ENCODE results near the gene FMNL3.
"Not testable (repeated sequence)": the region's sequence is repeated elsewhere in the genome, so short reads cannot be mapped to it uniquely, and the experiment has no call there.

FMNL3 gene

DNA sequence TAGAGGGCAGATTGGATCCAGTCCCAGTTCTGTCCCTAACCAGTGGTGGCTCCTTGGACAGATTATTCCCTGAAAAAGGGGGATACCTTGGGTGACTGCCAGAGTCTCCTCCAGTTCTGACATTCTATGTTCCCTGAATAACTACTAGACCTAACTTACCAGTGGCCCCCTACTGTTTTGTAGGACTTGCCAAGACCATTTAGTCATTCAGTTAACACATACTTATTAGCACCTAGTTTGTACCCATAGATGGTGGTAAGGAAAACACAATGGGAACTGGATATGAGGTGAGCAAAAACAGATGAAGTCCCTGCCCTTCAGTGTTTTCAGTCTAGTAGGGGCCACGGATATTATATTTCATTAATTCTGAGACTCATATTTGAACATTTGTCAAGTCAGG, 80.4 kb downstream of the FMNL3 start:
- no peak for DNase-seq

GRCh38 chr12:49626169-49626835, 80.9 kb downstream of the FMNL3 start:
- DNase-seq = no peak

GRCh38 chr12:49624921-49625577, 82.2 kb downstream of the FMNL3 start:
- peak; percentile 46 for DNase-seq

- DNase-seq = peak; percentile 79
These were observed 83.9 kb downstream of the FMNL3 start, which contains the start of gene PRPF40B for GRCh38 chr12:49623142-49623904. Gene PRPF40B (plus strand): TSS chr12:49623561. CDS start chr12:49623591, 30 bp downstream.

DNA sequence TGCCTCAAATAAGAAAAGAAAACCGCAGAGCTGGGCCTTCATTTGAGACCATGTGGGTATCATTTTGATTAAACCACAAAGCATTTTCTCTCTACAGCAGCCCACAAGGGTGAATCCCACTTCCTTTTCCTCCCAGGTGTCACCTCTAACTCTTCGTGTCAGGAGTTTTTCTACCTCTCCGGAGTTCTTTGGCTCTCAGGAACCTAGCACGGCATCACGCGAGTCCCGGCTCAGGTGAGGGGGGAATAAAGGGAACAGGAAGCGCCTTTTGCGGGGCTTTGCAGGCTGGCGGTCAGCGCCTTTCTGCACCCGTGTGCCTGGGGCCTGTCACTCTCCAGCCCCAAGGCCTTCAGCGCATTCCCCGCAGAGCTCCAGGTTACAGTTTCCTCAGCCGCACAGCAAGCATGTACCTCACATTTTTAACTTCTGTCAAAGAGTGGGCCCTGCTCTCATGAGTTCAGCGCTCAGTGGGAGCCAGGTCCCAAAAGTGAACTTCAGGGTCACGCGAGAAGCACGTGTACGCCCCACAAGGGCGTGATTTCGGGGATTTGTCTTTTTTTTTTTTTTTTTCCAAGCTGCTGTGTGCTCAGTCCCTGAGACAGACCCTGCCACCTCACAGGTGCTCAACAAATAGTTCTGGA, 84.6 kb downstream of the FMNL3 start:
- DNase-seq = peak; percentile 47

GRCh38 chr12:49621651-49622500, 85.3 kb downstream of the FMNL3 start:
- DNase-seq = no peak

DNA sequence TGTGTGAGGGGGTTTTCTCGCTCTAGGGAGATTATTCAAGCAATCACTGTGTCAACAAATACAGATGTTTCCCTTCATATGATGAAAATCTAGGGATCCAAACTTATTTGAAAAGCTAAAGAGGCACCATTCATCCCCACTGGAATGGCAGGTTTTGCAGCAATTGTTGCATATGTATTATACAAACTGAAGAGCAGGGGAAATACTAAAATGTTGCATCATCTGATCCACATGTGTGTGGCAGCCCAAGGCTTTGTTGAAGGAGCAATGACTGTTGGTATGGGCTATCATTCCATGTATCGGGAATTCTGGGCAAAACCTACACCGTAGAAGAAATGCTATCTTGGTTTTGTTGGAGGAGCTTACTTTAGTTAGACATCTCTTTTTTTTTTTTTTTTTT, 87.9 kb downstream of the FMNL3 start:
- no peak for DNase-seq

DNA sequence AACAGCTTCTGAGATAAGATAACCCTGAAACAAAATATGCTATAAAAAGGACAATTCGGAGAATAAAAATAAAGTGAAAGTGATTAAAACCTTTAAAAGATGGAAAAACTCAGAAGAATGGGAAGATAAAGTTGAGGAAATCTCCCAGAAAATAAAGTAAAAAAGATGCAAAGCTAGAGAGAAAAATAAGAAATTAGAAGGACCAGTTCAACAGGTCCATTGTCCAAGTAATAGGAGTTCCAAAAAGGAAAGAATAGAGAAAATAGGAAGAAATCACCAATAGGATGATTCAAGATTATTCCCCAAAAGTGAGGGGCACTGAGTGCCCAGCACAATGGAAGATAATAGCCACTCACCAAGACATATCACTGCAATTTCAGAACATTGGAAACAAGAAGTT, 88.6 kb downstream of the FMNL3 start:
- no peak for DNase-seq

- no peak for DNase-seq
These were observed 90.5 kb downstream of the FMNL3 start for GRCh38 chr12:49616533-49617219.

DNA sequence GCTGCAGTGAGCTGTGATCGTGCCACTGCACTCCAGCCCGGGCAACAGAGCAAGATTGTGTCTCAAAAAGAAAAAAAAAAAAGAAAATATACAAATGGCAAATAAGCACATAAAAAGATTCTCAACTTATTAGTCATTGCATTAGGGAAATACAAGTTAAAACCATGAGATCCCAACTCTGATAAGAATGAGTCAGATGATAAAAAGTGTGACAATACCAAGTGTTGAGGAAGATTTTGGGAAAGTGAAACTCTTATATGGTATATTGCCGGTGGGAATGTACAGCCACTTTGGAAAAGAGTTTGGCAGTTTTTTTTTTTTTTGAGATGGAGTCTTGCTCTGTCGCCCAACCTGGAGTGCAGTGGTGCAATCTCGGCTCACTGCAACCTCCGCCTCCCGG, 91.5 kb downstream of the FMNL3 start:
- DNase-seq = peak; percentile 41

- DNase-seq = no peak
These were observed 95.0 kb downstream of the FMNL3 start for GRCh38 chr12:49612210-49612609.

DNA sequence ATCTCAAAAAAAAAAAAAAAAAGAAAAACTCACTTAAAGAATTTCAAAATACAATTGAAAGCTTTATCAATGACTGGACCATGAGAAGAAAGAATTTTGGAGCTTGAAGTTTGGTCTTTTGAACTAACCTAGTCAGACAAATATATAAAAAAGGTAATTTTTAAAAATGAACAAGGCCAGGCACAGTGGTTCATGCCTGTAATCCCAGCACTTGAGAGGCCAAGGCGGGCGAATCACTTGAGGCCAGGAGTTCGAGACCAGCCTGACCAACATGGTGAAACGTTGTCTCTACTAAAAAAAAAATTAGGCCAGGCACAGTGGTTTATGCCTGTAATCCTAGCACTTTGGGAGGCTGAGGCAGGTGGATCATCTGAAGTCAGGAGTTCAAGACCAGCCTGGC, 96.4 kb downstream of the FMNL3 start:
- not testable (repeated sequence) for DNase-seq

- DNase-seq = no peak
These were observed 97.4 kb downstream of the FMNL3 start for GRCh38 chr12:49609875-49610154.

- no peak for DNase-seq
These were observed 97.9 kb downstream of the FMNL3 start for GRCh38 chr12:49609059-49609874.

DNA sequence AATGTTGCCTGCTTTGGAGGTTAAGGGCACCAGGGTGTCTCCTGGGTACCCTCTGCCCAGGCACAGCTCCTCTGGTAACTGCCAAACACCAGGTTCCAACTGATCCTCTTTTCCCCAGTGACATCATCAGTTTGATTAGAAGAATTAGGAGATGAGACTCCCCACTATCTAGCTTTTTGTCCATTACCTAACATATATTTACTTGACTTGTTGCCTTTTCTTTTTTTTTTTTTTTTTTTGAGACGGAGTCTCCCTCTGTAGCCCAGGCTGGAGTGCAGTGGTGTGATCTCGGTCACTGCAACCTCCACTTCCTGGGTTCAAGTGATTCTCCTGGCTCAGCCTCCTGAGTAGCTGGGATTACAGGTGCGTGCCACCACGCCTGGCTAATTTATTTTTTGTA, 101.7 kb downstream of the FMNL3 start, which contains the start of gene FAM186B:
TSS of gene FAM186B (minus strand) at position 101 of the 400 bp plus-strand sequence. CDS start 162 bp downstream, outside the sequence.
- not testable (repeated sequence) for DNase-seq

- no peak for DNase-seq
These were observed 102.3 kb downstream of the FMNL3 start for GRCh38 chr12:49604856-49605255.

- DNase-seq = no peak
These were observed 103.5 kb downstream of the FMNL3 start for GRCh38 chr12:49603721-49604120.

DNA sequence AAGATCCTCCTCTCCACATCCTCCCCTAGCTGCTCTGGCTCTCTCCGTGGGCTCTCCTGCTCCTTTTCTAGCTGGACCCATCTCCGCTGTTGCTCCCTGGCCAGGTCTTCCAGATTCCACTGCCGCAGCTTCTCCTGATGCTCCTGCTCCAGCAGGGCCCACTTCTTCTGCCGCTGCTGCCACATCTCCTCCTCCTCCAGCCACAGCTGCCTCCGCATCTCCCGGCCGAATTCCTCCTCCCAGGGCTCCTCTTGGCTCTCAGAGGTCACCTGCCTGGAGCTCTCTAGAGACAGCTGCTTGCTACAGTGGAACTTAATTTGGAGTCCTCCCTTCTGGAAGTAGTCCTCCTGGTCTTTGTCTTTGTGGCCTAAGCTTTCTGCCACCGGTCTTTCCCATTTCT, 107.2 kb downstream of the FMNL3 start:
- no peak for DNase-seq

DNA sequence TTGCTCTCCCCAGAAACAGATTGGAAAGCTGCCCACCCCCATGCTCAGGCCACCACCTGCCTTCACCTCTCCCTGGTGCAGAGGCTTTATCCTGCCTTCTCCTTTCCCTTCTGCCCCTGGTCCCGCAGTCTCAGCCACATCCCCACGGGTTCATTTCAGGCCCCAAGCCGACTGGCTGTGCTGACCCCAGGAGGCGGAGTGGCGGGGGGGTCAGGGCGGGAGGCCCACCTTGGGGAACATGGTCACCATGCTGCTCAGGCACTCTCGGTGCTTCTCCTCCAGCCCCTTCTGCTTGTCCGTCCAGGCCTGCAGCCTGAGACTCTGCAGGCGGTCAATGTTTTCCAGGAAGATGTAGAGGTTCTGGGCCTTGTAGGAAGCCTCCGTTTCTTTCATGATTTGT, 108.7 kb downstream of the FMNL3 start:
- no peak for DNase-seq

DNA sequence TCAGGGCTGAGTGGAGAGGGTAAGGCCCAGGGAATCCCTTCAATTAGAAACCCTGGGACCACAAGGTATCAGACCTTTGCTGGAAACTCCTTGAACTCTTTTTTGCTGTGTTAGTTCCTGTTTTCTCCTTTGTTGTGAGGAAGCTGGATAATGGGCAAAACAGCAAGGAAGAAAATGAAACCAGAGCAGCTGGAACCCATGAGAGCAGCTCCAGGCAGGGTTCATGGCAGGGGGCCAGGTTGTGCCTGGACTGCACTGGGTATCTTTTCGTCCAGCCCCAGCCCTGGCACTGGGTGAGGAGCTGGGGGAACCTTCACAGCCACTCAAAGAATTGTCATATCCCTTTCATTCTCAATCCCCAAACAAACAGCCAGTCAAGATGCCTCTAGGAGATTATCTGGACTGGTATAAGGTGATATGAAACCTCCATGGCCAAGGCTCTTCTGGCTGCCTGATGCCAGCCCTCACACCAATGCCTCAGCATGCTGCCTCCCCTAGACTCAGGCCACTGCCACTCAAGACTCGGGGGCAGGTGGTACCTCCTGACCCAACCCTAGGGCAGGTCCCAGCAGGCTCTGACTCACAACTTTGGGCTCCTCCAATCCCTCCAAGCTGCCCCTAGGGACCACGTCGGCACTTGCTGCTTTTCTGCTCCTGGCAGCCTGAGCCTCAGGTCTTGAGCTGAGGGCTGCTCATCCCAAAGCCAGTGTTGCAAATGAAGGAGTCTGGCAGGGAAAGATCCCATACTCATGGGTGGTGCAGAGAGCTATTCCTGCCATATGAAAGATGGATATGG, 118.3 kb downstream of the FMNL3 start:
- DNase-seq = no peak

All from fibroblast of skin of right quadriceps (primary cell).